SH-SY5Y (cell line): ENCODE measurements around the gene ARID3A.

ENCODE experiments used
- GATA2 ChIP-seq: IDR thresholded peaks from 2 replicates; pipeline ENCODE4 v1.6.1; 2011; ENCODE audit warnings: mild to moderate bottlenecking, low read depth, low read length
- GATA3 ChIP-seq: IDR thresholded peaks from 2 replicates; pipeline ENCODE4 v1.6.1; 2011; ENCODE audit warnings: low read depth, mild to moderate bottlenecking, low read length, moderate library complexity

DNA sequence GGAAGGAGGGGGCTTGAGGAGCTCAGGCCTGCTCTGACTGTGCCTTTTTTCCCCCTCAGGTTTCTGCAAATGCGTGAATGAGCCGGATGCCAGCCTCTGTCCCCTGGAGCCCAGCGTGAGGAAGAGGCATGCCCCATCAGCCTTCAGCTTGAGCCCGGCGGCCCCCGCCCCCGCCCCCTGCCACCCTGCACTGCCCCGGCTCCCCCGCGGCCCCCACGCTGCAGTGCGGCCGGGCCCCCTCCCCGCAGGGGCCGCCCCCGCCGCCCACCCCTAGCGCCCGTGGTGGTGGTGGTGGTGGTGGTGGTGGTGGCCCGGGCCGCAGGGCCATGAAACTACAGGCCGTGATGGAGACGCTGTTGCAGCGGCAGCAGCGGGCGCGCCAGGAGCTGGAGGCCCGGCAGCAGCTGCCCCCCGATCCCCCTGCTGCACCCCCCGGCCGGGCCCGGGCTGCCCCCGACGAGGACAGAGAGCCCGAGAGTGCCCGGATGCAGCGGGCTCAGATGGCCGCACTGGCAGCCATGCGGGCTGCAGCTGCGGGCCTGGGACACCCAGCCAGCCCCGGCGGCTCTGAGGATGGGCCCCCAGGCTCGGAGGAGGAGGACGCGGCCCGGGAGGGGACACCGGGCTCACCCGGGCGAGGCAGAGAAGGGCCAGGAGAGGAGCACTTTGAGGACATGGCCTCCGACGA lies 3.5 kb downstream of the ARID3A start:
- no peak for TF ChIP-seq GATA2
- TF ChIP-seq GATA3 = no peak
